ENCODE data around the gene WEE1. TPM values are rescaled to one million over a fixed set of nuclear protein-coding genes. Genes with fewer than 3 reads are reported as not detected.

Gene WEE1
- total RNA-seq, 1 donor from 2014 or later, result 105 TPM

GRCh38 chr11:9577556-9577955, 4.1 kb downstream of the WEE1 start:
- DNase-seq (ENCODE audit: low read depth), result no peak
- TF ChIP-seq CTCF (conservative IDR thresholded peaks at IDR 0.05; ENCODE audit: low read depth, low read length), result no peak
- peak overlapping the region; percentile 83 for H3K4me3 ChIP-seq (ENCODE audit: low read depth, low read length)

- TF ChIP-seq CTCF (conservative IDR thresholded peaks at IDR 0.05; ENCODE audit: low read depth, low read length), result no peak
- no peak for DNase-seq (ENCODE audit: low read depth)
- no peak overlapping the region for H3K4me3 ChIP-seq (ENCODE audit: low read depth, low read length)
Measured at GRCh38 chr11:9580894-9581293, 7.4 kb downstream of the WEE1 start.

GRCh38 chr11:9581556-9582161, 8.2 kb downstream of the WEE1 start:
- H3K4me3 ChIP-seq (ENCODE audit: low read depth, low read length), result no peak overlapping the region
- no peak for TF ChIP-seq CTCF (conservative IDR thresholded peaks at IDR 0.05; ENCODE audit: low read depth, low read length)
- DNase-seq (ENCODE audit: low read depth), result no peak

GRCh38 chr11:9590717-9591116, 17.2 kb downstream of the WEE1 start:
- TF ChIP-seq CTCF (conservative IDR thresholded peaks at IDR 0.05; ENCODE audit: low read depth, low read length), result no peak
- no peak overlapping the region for H3K4me3 ChIP-seq (ENCODE audit: low read depth, low read length)
- DNase-seq (ENCODE audit: low read depth), result no peak

GRCh38 chr11:9594267-9595046, 21.0 kb downstream of the WEE1 start:
- no peak for DNase-seq (ENCODE audit: low read depth)
- TF ChIP-seq CTCF (conservative IDR thresholded peaks at IDR 0.05; ENCODE audit: low read depth, low read length), result no peak
- H3K4me3 ChIP-seq (ENCODE audit: low read depth, low read length), result no peak overlapping the region

- no peak for DNase-seq (ENCODE audit: low read depth)
- H3K4me3 ChIP-seq (ENCODE audit: low read depth, low read length), result no peak overlapping the region
- no peak for TF ChIP-seq CTCF (conservative IDR thresholded peaks at IDR 0.05; ENCODE audit: low read depth, low read length)
Measured at GRCh38 chr11:9596926-9597464, 23.5 kb downstream of the WEE1 start.
